ENCODE results near the gene TAF13.
"Not testable (repeated sequence)": the region's sequence is repeated elsewhere in the genome, so short reads cannot be mapped to it uniquely, and the experiment has no call there.

The TAF13 gene

DNA sequence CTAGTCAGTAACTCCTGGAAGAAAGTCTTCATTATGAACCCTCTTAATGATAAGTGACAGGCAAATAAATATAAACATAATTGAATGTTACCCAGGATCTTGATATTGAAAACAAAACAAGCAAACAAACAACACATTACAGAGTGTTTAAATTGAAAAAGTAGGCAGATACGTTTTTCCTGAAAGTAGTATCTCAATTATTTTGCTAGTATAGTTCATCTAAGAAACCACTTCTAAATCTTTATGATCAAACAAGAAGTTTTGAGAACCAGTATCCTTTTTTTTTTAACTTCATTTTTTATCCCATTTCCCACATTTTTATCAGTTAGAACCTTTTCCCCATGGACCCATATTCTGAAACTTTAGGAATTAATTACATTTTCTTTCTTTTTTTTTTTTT is 30.2 kb downstream of the TAF13 start:
- no peak for DNase-seq

GRCh38 chr1:109041621-109042468 is 34.0 kb downstream of the TAF13 start, which contains the start of gene WDR47:
Gene WDR47 (minus strand): TSS chr1:109042102. CDS start chr1:109023512, 18,590 bp downstream.
- DNase-seq, result peak; percentile 95

DNA sequence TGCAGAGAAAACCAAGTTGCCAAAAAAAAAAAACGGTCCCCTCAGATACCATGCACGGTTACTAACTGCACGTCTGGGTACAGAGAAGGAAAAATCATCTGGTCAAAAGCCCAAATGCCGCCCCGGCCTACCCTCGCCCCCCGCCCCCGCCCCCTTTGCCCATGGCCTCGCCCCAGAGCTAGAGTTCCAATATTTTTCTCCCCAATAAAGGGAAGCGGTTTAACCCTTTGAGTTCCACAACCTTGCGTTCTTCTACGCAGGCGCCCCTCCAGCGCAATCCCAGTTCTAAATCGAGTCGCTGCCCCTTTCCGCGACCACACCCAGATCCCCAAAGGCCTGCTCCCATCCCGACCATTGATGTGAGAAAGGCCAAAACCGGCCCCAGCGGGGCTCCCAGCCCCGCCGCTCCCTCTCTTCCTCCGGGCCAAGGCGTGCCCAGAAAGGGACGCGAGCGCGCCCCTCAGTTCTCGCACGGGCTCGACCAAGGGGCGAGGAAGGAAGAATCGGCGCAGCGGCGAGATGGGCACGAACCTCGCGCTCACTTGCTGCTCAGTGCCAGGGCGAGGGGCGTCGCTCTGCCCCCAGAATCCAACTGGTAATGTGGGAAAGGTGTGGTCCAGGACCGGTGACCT is 34.7 kb downstream of the TAF13 start:
- DNase-seq, result peak; percentile 16

- DNase-seq, result no peak
These were observed 35.2 kb downstream of the TAF13 start for GRCh38 chr1:109040627-109040988.

- no peak for DNase-seq
These were observed 41.4 kb downstream of the TAF13 start for GRCh38 chr1:109034382-109034781.

- DNase-seq, result not testable (repeated sequence)
These were observed 46.3 kb downstream of the TAF13 start for GRCh38 chr1:109029493-109029892.

DNA sequence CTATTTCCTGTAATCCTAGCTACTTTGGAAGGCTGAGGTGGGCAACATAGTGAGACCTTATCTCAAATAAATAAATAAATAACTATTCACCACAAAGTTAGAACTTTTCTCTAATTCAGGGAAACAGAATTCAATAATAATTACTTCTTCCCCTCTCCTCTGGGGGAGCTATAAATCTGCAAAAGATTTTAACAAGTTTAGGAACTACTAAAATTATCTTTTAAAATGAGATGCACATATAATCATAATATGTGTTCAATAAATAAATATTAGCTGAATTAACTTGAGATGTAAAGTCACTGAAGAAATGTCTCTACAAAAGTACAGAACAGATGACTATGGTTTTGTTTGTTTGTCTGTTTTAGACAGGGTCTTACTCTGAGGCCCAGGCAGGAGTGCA is 48.0 kb downstream of the TAF13 start:
- DNase-seq, result no peak

DNA sequence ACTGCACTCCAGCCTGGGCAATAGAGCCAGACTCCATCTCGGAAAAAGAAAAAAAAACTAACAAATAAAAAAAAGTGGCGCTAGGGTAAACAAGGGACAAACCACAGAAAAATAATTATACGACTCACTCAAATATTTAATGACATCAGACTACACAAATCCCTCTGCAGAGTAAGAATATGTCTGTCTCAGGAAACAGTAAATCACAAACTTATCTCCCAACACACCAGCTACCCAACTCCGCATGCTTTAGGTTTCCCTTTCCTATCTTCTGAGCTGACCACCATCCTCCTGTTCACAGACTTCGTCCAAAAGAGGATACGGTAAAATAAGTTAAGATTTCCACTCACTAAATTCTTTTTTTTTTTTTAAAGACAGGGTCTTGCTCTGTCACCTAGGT is 50.1 kb downstream of the TAF13 start:
- DNase-seq, result no peak

- no peak for DNase-seq
These were observed 51.2 kb downstream of the TAF13 start for GRCh38 chr1:109024646-109025045.

DNA sequence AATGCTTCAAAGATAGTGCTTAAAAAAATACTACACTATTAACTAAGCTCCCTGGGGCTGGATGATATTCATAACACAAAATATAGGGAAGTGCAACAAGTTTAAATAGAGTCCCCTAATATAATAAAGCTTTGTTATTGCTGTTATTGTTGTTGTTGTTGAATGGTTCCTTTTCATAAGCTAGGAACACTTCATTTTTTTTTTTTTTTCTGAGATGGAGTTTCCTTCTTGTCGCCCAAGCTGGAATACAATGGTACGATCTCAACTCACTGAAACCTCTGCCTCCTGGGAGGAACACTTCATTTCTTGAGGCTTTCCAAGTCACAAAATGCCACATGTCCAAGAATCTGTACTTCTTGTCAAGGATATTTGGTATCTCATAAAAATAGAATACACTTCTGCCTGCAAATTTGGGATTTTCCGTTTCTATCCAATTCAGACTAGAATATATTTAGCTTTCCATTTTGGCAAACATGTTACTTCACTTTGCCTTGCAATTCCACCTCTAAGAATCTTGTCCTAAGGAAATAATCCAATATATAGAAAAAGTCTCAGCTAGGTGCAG is 55.0 kb downstream of the TAF13 start:
- no peak for DNase-seq

- not testable (repeated sequence) for DNase-seq
These were observed 58.1 kb downstream of the TAF13 start for GRCh38 chr1:109017719-109018118.

DNA sequence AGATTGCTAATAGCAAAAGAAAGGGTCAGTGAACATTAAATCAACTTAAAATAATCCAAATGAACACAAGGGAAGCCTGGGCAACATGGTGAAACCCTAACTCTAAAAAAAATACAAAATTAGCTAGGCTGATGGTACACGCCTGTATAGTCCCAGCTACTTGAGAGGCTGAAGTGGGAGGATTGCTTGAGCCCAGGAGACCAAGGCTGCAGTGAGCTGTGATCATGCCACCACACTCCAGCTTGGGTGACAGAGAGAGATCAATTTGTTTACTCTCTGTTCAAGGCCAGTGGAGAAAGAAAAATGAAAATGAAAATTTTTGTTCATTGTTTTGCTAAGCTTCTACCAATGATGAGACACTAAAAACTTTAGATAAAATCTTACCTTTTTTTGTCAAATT is 58.7 kb downstream of the TAF13 start:
- no peak for DNase-seq
